ENCODE measurements around the gene CNBD2. TPM values are rescaled to one million over a fixed set of nuclear protein-coding genes. Genes with fewer than 3 reads are reported as not detected.
"Not testable (repeated sequence)": the region's sequence is repeated elsewhere in the genome, so short reads cannot be mapped to it uniquely, and the experiment has no call there.

Gene CNBD2
- total RNA-seq, 1 donor from 2014 or later, result 1.8 TPM

- H3K36me3 ChIP-seq (ENCODE audit: control insufficient read depth, insufficient read depth, low read length), result no peaks in the 10 kb centered on the region
- DNase-seq (ENCODE audit: low read depth), result no peak
- no peaks in the 10 kb centered on the region for H3K27me3 ChIP-seq (ENCODE audit: control insufficient read depth, insufficient read depth, low read length)
- no peak for TF ChIP-seq CTCF (IDR thresholded peaks at IDR 0.05; ENCODE audit: insufficient read depth, low read length, severe bottlenecking)
- no peak for FAIRE-seq
- H3K4me3 ChIP-seq (ENCODE audit: low read depth, low read length), result no peak overlapping the region
These were observed 77.0 kb downstream of the CNBD2 start for GRCh38 chr20:36045373-36045714.

DNA sequence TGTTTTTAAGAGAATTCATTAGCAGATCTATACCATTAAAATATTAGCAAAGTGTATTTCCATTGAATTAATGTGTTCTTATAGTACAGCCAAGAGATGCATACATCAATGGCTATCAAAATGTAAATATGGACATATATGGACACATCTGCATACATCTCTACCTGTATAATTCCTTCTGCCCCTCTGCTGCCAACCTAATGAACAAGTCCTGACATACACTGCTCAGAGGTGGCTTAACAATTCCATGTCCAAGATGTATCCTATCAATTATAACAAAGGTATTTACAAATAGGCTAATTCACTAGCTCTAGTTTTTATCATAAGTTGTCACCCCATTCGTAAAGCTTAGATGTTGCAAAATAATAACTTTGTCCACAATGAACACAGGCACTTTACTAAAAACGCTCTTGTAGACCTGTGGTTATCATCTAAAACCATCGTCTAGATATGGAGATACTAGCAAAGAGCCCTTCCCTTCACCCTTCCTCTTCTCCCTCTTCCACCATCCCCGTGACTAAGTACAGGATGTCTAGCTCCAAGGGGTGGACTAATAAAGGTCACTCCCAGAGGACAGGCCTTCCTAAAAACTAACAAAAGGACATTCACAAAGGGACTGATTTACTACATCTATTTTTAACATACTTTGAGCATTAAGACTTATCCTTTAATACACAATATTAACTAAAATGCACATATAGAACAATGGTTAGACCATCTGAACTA is 77.8 kb downstream of the CNBD2 start:
- H3K4me3 ChIP-seq (ENCODE audit: low read depth, low read length); DNase-seq (ENCODE audit: low read depth); H3K27me3 ChIP-seq (ENCODE audit: control insufficient read depth, insufficient read depth, low read length); FAIRE-seq; H3K36me3 ChIP-seq (ENCODE audit: control insufficient read depth, insufficient read depth, low read length): not testable (repeated sequence)

GRCh38 chr20:36049408-36049807 is 81.0 kb downstream of the CNBD2 start:
- FAIRE-seq; H3K36me3 ChIP-seq (ENCODE audit: control insufficient read depth, insufficient read depth, low read length); H3K27me3 ChIP-seq (ENCODE audit: control insufficient read depth, insufficient read depth, low read length): not testable (repeated sequence)
- DNase-seq (ENCODE audit: low read depth), result peak; percentile 51
- H3K4me3 ChIP-seq (ENCODE audit: low read depth, low read length), result peak overlapping the region; percentile 81

GRCh38 chr20:36050436-36051317 is 82.3 kb downstream of the CNBD2 start:
- no peaks in the 10 kb centered on the region for H3K27me3 ChIP-seq (ENCODE audit: control insufficient read depth, insufficient read depth, low read length)
- H3K36me3 ChIP-seq (ENCODE audit: control insufficient read depth, insufficient read depth, low read length), result no peaks in the 10 kb centered on the region
- H3K4me3 ChIP-seq (ENCODE audit: low read depth, low read length), result peak overlapping the region; percentile 81
- FAIRE-seq, result no peak
- no peak for TF ChIP-seq CTCF (IDR thresholded peaks at IDR 0.05; ENCODE audit: insufficient read depth, low read length, severe bottlenecking)
- DNase-seq (ENCODE audit: low read depth), result peak; percentile 55

GRCh38 chr20:36051318-36052116 is 83.1 kb downstream of the CNBD2 start:
- no peak for FAIRE-seq
- no peaks in the 10 kb centered on the region for H3K27me3 ChIP-seq (ENCODE audit: control insufficient read depth, insufficient read depth, low read length)
- no peak for TF ChIP-seq CTCF (IDR thresholded peaks at IDR 0.05; ENCODE audit: insufficient read depth, low read length, severe bottlenecking)
- no peak for DNase-seq (ENCODE audit: low read depth)
- H3K36me3 ChIP-seq (ENCODE audit: control insufficient read depth, insufficient read depth, low read length), result no peaks in the 10 kb centered on the region
- peak overlapping the region; percentile 81 for H3K4me3 ChIP-seq (ENCODE audit: low read depth, low read length)

GRCh38 chr20:36052117-36052513 is 83.7 kb downstream of the CNBD2 start:
- H3K4me3 ChIP-seq (ENCODE audit: low read depth, low read length), result no peak overlapping the region
- FAIRE-seq (no peak), DNase-seq (ENCODE audit: low read depth) (no peak)
- no peaks in the 10 kb centered on the region for H3K27me3 ChIP-seq (ENCODE audit: control insufficient read depth, insufficient read depth, low read length)
- no peaks in the 10 kb centered on the region for H3K36me3 ChIP-seq (ENCODE audit: control insufficient read depth, insufficient read depth, low read length)
- TF ChIP-seq CTCF (IDR thresholded peaks at IDR 0.05; ENCODE audit: insufficient read depth, low read length, severe bottlenecking), result no peak

GRCh38 chr20:36053863-36054518 is 85.6 kb downstream of the CNBD2 start:
- H3K27me3 ChIP-seq (ENCODE audit: control insufficient read depth, insufficient read depth, low read length); H3K4me3 ChIP-seq (ENCODE audit: low read depth, low read length); FAIRE-seq; H3K36me3 ChIP-seq (ENCODE audit: control insufficient read depth, insufficient read depth, low read length); DNase-seq (ENCODE audit: low read depth): not testable (repeated sequence)

Measured in bronchial epithelial cell (primary cell).